Parathyroid adenoma (tissue), 2 donors: ENCODE data around the gene RIC8A.

Experiments used
- H2AFZ ChIP-seq: fragments of 300-600 bp; sonication (generic); one replicate; pipeline ENCODE4 v1.7.0; 2017; ENCODE audit warnings: antibody characterized with exemption, mild to moderate bottlenecking
- H3K27ac ChIP-seq: fragments of 300-600 bp; sonication (generic); one replicate; pipeline ENCODE4 v1.7.0; 2017
- H3K27me3 ChIP-seq: fragments of 300-600 bp; sonication (generic); one replicate; pipeline ENCODE4 v1.7.0; 2017; ENCODE audit warnings: low read length; ENCODE audit not compliant: control insufficient read depth, insufficient read depth
- H3K36me3 ChIP-seq: fragments of 300-600 bp; sonication (generic); one replicate; pipeline ENCODE4 v1.7.0; 2017; ENCODE audit warnings: low read length; ENCODE audit not compliant: control insufficient read depth, insufficient read depth
- H3K4me1 ChIP-seq: fragments of 300-600 bp; sonication (generic); one replicate; pipeline ENCODE4 v1.7.0; 2017; ENCODE audit warnings: control low read depth
- H3K4me2 ChIP-seq: fragments of 300-600 bp; sonication (generic); one replicate; pipeline ENCODE4 v1.7.0; 2017; ENCODE audit warnings: low read length
- H3K4me3 ChIP-seq: fragments of 300-600 bp; sonication (generic); one replicate; pipeline ENCODE4 v1.7.0; 2017; ENCODE audit warnings: low read depth, low read length
- H3K79me2 ChIP-seq: fragments of 300-600 bp; sonication (generic); one replicate; pipeline ENCODE4 v1.7.0; 2017; ENCODE audit warnings: control low read depth
- H3K9ac ChIP-seq: fragments of 300-600 bp; sonication (generic); one replicate; pipeline ENCODE4 v1.7.0; 2017; ENCODE audit warnings: mild to moderate bottlenecking
- H3K9me3 ChIP-seq: fragments of 300-600 bp; sonication (generic); one replicate; pipeline ENCODE4 v1.7.0; 2017; ENCODE audit warnings: low read length; ENCODE audit not compliant: control insufficient read depth
- CTCF ChIP-seq: fragments of 300-600 bp; sonication (generic); IDR thresholded peaks from one replicate; pipeline ENCODE4 v1.7.0; 2017; ENCODE audit warnings: antibody characterized with exemption, mild to moderate bottlenecking
- donor health status: primary hyperparathyroidism.

Gene RIC8A

GRCh38 chr11:199782-200181 is 7.7 kb upstream of the RIC8A start:
- H3K27ac ChIP-seq = no peak overlapping the region
- no peak overlapping the region for H2AFZ ChIP-seq
- no peak overlapping the region for H3K4me3 ChIP-seq
- no peak overlapping the region for H3K9ac ChIP-seq
- H3K27me3 ChIP-seq = no peaks in the 10 kb centered on the region
- no peaks in the 10 kb centered on the region for H3K79me2 ChIP-seq
- no peak overlapping the region for H3K4me2 ChIP-seq
- no peaks in the 10 kb centered on the region for H3K9me3 ChIP-seq
- no peaks in the 10 kb centered on the region for H3K36me3 ChIP-seq
- no peak for TF ChIP-seq CTCF
- H3K4me1 ChIP-seq = no peaks in the 10 kb centered on the region

- TF ChIP-seq CTCF = no peak
- no peaks in the 10 kb centered on the region for H3K36me3 ChIP-seq
Measured at GRCh38 chr11:200224-201003, 7.1 kb upstream of the RIC8A start.

GRCh38 chr11:201966-202365 is 5.5 kb upstream of the RIC8A start:
- no peak overlapping the region for H3K4me3 ChIP-seq
- peaks cover 5% of the 10 kb centered on the region for H3K4me1 ChIP-seq
- TF ChIP-seq CTCF = no peak
- H3K27me3 ChIP-seq = no peaks in the 10 kb centered on the region
- H3K79me2 ChIP-seq = peaks cover 7% of the 10 kb centered on the region
- H3K27ac ChIP-seq = no peak overlapping the region
- H3K4me2 ChIP-seq = no peak overlapping the region
- no peak overlapping the region for H2AFZ ChIP-seq
- H3K9ac ChIP-seq = no peak overlapping the region
- H3K9me3 ChIP-seq = no peaks in the 10 kb centered on the region
- no peaks in the 10 kb centered on the region for H3K36me3 ChIP-seq

More at GRCh38 chr11:200224-201003, 7.1 kb upstream of the RIC8A start:
- Histone ChIP-seq H3K27ac (no peak overlapping the region), H3K9ac (no peak overlapping the region), H3K4me2 (no peak overlapping the region), H3K9me3 (no peaks in the 10 kb centered on the region), H3K27me3 (no peaks in the 10 kb centered on the region), H3K79me2 (no peaks in the 10 kb centered on the region), H3K4me1 (no peaks in the 10 kb centered on the region), H2AFZ (no peak overlapping the region), H3K4me3 (no peak overlapping the region)

GRCh38 chr11:202490-202889 is 5.0 kb upstream of the RIC8A start:
- TF ChIP-seq CTCF = no peak
- Histone ChIP-seq H3K27ac (no peak overlapping the region), H3K4me3 (no peak overlapping the region), H2AFZ (no peak overlapping the region), H3K27me3 (no peaks in the 10 kb centered on the region), H3K4me1 (peaks cover 5% of the 10 kb centered on the region), H3K4me2 (no peak overlapping the region), H3K36me3 (no peaks in the 10 kb centered on the region), H3K79me2 (peaks cover 7% of the 10 kb centered on the region), H3K9me3 (no peaks in the 10 kb centered on the region), H3K9ac (no peak overlapping the region)
